ENCODE measurements around the gene ATP11B.

The ATP11B gene

GRCh38 chr3:182959474-182960350, 166.4 kb downstream of the ATP11B start:
- no peak for DNase-seq

- DNase-seq, result no peak
These were observed 168.9 kb downstream of the ATP11B start for GRCh38 chr3:182962166-182962565.

GRCh38 chr3:182964179-182964578, 170.9 kb downstream of the ATP11B start:
- DNase-seq, result no peak

- DNase-seq, result no peak
These were observed 172.6 kb downstream of the ATP11B start for GRCh38 chr3:182965861-182966366.

GRCh38 chr3:182967218-182968204, 174.2 kb downstream of the ATP11B start:
- no peak for DNase-seq

GRCh38 chr3:182969277-182969676, 176.0 kb downstream of the ATP11B start:
- no peak for DNase-seq

GRCh38 chr3:182969853-182970252, 176.5 kb downstream of the ATP11B start:
- no peak for DNase-seq

- DNase-seq, result no peak
These were observed 177.6 kb downstream of the ATP11B start for GRCh38 chr3:182970811-182971418.
